ENCODE measurements around the gene SPTBN5.

- no peak for TF ChIP-seq CTCF (IDR thresholded peaks at IDR 0.05)
- TF ChIP-seq POLR2A (IDR thresholded peaks at IDR 0.05) = no peak
Observed at GRCh38 chr15:41841131-41841530, 52.7 kb downstream of the SPTBN5 start.
